GM12892 (cell line): ENCODE data around the gene PARD6G.

Source experiments
- POLR2A ChIP-seq: IDR thresholded peaks from 2 replicates; pipeline ENCODE4 v1.6.1; 2011; ENCODE audit warnings: low read depth, low read length, control low read depth
- POLR2AphosphoS5 ChIP-seq: IDR thresholded peaks from 2 replicates; pipeline ENCODE4 v1.6.1; 2011; ENCODE audit warnings: low read depth, low read length, control low read depth
- TAF1 ChIP-seq: IDR thresholded peaks from 2 replicates; pipeline ENCODE4 v1.6.1; 2011; ENCODE audit warnings: low read depth, mild to moderate bottlenecking, control low read depth, low read length, borderline replicate concordance

- TF ChIP-seq POLR2AphosphoS5 (no peak), POLR2A (no peak), TAF1 (no peak)
Measured at GRCh38 chr18:80163183-80163582, 84.1 kb downstream of the PARD6G start.
